HG02678 (cell line): ENCODE measurements around the gene OR52E5.

Source experiments
- ATAC-seq: cut with Tn5 transposase; IDR thresholded peaks from one replicate; pipeline ENCODE4 v1.9.1; 2021; ENCODE audit warnings: mild to moderate bottlenecking, moderate library complexity; ENCODE audit not compliant: unreplicated experiment

The OR52E5 gene

GRCh38 chr11:5932671-5933070 is 39.7 kb downstream of the OR52E5 start:
- no peak for ATAC-seq

GRCh38 chr11:5933116-5933515 is 40.1 kb downstream of the OR52E5 start:
- ATAC-seq = no peak

GRCh38 chr11:5937868-5938602 is 45.0 kb downstream of the OR52E5 start:
- no peak for ATAC-seq

GRCh38 chr11:5938603-5938965 is 45.6 kb downstream of the OR52E5 start:
- no peak for ATAC-seq

DNA sequence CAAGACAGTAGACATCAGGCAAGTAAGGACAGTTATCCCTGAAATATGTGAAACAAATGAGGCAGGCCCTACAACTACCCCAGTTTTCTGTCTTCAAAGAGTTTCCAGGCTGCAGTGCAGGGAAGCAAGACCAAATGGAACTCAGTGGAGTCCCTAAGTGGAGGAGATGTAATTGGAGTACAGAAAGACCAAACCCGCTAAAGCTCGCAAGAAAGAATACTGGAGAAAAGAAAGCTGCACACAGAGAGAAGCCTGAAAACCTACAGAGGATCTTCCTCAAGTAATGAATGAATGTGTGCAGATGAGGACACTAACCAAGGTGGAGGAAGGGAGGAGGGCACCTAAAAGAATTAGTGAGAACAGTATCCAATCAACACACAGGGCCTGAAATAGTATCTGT is 47.7 kb downstream of the OR52E5 start:
- ATAC-seq = no peak

GRCh38 chr11:5941951-5942350 is 48.9 kb downstream of the OR52E5 start, which contains the start of gene OR56A3:
TSS of gene OR56A3 (plus strand) at chr11:5942251. CDS start at chr11:5947347, 5,096 bp downstream.
- no peak for ATAC-seq
